ENCODE data around the gene GMCL1.
"Not testable (repeated sequence)": the region's sequence is repeated elsewhere in the genome, so short reads cannot be mapped to it uniquely, and the experiment has no call there.

The GMCL1 gene

DNA sequence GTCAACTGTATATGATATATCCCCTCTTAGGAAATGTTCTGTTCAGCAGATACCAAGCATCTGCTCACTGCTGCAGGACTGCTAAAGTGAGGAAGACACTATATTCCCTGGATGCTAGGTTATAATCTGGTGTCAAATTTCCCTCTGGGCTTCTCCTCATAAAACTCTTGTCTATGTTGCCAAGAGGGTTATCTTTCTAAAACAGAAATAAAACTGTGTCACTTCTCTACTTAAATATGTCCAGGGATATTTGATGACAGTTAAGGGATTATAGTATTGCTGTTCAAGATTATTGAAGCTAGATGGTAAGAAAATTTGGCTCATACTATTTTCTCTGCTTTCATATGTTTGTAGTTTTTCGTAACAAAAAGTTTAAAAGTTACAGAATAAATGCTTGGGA lies 33.8 kb downstream of the GMCL1 start:
- DNase-seq, result no peak

DNA sequence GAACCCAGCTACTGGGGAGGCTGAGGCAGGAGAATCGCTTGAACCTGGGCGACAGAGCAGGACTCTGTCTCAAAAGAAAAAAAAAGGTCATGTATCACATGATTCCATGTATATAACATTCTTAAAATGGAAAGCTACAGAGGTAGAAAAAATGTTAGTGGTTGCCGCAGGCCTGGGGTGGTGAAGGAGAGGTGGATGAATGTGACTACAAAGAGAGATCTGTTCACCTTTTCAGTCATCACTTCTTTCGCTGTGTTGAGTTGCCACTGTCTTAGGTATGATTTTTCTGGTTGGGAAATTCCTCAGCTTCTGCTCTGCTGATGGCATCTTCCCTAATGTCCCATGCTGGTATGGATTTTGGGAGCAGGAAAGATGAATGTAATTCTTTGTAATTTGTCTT lies 59.0 kb downstream of the GMCL1 start:
- no peak for DNase-seq

DNA sequence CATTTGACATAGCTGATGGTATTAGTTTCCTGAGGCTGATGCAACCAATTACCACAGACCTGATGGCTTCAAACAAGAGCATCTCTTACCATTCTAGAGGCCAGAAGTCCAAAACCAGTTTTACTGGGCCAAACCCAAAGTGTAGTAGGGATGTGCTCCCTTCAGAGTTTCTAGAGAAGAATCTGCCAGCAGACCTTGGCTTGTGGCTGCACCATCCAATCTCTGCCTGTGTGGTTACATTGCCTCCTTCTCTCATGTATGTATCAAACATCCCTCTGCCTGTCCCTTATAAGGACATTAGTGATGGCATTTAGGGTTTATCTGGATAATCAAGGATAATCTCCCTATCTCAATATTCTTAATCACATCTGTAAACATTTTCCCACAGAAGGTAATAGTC lies 59.8 kb downstream of the GMCL1 start:
- no peak for DNase-seq

GRCh38 chr2:69890881-69891280 lies 61.4 kb downstream of the GMCL1 start:
- no peak for DNase-seq

DNA sequence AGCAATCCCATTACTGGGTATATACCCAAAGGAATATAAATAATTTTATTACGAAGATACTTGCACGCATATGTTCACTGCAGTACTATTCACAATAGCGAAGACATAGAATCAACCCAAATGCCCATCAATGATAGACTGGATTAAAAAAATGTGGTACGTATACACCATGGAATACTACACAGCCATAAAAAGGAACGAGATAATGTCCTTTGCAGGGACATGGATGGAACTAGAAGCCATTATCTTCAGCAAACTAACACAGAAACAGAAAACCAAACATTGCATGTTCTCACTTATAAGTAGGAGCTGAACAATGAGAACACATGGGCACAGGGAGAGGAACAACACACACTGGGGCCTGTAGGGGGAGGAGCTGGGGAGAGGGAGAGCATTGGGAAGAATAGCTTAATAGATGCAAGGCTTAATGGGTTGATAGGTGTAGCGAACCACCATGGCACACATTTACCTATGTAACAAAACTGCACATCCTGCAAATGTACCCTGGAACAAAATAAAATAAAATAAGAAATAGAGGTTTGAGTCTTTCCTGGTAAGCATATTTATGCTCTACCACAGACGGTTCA lies 63.5 kb downstream of the GMCL1 start:
- not testable (repeated sequence) for DNase-seq

DNA sequence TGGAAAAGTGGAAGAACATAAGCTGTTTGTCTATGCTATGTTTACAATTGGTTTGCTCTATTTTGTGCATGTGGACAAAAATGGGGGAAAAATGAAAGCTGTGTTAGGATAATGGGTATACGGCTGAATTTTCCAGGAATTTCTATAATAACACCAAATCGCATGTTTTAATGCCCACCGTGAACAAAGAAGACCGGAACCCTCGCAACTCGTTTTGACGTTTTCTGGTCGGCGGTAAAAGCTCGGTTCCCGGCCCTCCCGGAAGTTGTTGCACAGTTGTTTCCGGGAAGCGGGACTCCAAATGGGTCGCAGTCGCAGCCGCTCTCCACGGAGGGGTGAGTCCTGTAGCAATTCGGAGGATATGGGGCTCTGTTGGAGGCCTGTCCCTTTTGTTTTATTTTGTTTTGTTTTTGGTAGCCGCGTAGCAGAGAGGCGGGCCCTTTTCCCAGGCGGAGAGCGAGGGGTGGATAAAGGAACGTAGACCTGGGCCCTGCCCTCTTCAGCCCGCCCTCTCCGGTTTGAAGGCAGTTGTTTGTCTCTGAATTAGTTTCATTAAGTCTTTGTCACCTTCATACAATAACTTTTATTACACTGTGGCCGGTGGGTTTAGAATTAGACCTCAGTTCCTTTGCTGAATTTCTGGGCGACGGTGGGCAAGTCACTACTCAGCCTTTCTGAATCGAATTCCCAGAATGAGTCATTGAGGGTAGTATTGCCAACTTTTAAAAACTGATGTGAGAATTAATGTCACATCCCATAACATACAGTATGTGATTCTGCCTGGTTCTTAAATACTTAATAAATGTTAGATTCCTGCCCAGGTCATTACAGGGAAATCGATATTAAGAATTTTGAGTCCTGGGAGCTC lies 64.5 kb downstream of the GMCL1 start, which contains the start of gene SNRNP27:
Gene SNRNP27, plus strand, starts transcription at position 273 of the 868 bp plus-strand sequence. Its CDS starts 29 bp downstream, at position 302.
- DNase-seq, result peak; percentile 48

- DNase-seq, result not testable (repeated sequence)
Observed at GRCh38 chr2:69894737-69895136, 65.3 kb downstream of the GMCL1 start.

DNA sequence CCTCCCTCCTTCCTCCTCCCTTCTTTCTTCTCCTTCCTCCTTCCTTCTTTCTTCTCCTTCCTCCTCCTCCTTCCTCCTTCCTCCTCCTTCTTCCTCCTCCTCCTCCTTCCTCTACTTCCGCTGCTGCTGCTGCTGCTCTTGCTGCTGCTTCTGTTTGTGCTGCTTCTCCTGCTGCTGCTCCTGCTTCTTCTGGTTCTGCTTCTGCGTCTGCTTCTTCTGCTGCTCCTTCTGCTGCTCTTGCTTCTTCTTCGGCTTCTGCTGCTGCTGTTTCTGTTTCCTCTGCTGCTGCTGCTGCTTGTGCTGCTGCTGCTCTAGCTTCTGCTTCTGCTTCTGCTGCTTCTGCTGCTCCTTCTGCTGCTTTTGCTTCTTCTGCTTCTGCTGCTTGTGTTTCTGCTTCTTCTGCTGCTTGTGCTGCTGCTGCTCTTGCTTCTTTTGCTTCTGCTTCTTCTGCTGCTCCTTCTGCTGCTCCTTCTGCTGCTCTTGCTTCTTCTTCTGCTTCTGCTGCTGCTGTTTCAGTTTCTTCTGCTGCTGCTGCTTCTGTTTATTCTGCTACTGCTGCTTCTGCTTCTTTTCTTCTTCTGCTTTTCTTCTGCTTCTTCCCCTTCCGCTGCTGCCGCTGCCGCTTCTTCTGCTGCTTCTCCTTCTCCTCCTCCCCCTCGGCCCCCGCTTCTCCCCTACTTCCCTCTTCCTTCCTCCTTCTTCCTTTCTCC lies 72.9 kb downstream of the GMCL1 start:
- no peak for DNase-seq

- no peak for DNase-seq
Observed at GRCh38 chr2:69907216-69907615, 77.8 kb downstream of the GMCL1 start.

DNA sequence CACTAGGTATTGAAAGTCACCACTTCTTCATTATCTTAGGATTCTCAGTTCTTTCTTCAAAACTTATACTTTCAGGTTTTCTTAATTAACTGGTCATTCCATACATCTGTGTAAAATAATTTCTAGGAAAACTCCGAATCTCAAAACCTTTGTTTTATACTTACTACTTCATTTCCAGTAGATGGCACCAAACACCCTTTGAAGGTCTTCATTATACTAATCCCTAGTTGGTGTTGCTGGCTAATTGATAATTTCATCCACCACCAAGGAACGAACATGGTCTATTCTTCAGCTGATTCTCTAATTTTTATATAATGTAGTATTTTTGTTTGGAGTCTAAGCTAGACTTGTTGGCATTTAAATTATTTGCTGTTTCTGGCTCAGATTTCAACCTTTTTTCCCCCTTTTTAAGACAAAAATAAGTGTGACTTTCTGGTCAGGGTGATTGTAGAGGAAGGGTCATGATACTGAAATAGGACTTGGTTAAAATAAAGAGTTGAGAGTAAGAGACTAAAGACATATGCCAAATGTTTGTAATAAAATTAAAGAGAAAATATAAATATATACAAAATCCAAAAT lies 82.6 kb downstream of the GMCL1 start:
- DNase-seq, result no peak

GRCh38 chr2:69914164-69914949 lies 84.9 kb downstream of the GMCL1 start:
- peak; percentile 99 for DNase-seq

- no peak for DNase-seq
Observed at GRCh38 chr2:69914950-69915945, 85.8 kb downstream of the GMCL1 start, which contains the start of gene MXD1. Gene MXD1, plus strand, starts transcription at chr2:69915109. Its CDS starts 222 bp downstream, at chr2:69915331.

- no peak for DNase-seq
Observed at GRCh38 chr2:69916106-69916505, 86.6 kb downstream of the GMCL1 start.

DNA sequence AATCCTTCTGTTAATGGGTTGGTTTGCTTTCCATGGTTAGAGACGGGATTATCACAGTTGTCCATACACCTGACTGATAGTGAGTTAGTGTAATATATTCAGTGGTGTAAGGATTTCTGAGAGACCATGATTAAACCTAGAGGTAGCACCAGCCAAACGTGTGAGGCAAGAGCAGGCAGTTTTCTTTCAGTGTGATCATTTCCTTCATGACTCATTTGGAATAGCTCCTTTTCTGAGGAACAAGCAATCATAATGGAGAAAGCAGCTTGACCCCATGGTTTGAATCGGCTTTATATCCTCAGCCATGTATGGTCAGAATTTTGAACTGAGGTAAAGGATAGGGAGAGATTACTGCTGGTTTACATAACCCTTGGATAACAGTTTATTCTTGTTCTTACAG lies 88.4 kb downstream of the GMCL1 start:
- DNase-seq, result no peak

- no peak for DNase-seq
Observed at GRCh38 chr2:69918401-69918800, 88.9 kb downstream of the GMCL1 start.

- no peak for DNase-seq
Observed at GRCh38 chr2:69923116-69923515, 93.7 kb downstream of the GMCL1 start.

DNA sequence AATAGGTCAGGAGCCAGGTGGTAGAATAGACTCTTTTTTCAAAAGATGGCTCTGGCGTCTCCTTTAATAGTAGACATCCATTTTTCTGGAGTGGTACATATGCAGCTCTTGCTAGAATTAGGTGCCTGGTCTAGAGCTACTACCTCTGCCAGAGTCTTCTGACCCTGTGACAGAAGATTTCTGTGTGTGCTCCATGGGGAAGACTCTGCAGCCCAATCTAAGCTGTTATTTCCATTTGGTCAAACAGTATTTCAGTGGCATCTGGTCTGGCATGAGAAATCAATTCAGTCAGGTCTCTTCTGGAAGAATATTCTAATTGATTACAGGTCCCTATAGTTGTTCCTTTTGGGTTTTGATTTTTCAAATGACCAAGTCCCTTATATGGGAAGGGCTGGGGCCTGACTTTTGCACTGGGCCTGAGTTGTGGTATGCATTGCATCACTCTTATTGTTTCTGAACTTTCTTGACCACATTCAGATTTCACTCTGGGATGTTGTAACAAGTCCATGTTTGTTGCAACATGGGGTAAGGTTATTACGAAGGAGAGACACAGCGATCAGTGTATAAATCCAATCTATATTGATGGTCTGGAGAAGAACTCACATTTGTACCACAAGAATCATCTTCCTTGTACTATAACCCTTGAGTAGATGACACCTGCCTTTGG lies 97.5 kb downstream of the GMCL1 start:
- no peak for DNase-seq

Measured in T1000 (cell line).